Stimulated activated CD8-positive, alpha-beta memory T cell treated with anti-CD3 and anti-CD28 coated beads, Interleukin-4, amount 100 ng/mL, for 1 hour (primary cell): ENCODE measurements around the gene FOXN3.

Experiments used
- DNase-seq, 2 donors: peaks; one replicate each; pipeline ENCODE4 v3.0.0-alpha.2; 2020; ENCODE audit warnings: low read depth in 2 of 2, low spot score in 1 of 2

Gene FOXN3

DNA sequence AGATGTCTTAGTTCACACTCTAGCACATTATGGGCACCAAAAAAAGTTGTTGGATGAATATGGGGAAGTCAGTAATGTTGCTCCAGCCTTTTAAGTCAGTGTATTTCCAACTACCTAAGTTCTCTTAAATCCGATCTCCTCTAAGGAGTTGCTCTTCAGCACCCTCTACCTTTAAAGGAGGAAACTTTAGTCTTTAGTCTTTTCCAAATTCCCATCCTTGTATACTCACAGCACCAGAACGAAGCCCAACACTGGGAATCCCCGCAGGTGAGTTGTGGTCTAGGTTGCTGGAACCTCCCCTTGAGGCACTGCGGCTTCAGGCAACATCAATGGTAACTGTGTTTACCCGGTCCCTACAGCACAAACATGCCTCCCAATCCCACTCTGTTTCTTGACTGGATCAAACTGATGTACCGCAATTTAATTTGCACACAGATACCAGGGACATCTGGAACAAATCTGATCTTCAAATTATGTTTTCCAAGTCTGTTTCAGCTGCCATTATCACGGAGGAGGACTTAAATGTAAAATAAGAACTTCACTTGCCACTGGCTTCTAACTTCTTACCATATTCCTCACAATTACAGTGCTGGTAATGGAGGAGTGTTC lies 179.0 kb downstream of the FOXN3 start:
- no peak for DNase-seq

- no peak for DNase-seq
These were observed 180.2 kb downstream of the FOXN3 start for GRCh38 chr14:89236851-89237250.

DNA sequence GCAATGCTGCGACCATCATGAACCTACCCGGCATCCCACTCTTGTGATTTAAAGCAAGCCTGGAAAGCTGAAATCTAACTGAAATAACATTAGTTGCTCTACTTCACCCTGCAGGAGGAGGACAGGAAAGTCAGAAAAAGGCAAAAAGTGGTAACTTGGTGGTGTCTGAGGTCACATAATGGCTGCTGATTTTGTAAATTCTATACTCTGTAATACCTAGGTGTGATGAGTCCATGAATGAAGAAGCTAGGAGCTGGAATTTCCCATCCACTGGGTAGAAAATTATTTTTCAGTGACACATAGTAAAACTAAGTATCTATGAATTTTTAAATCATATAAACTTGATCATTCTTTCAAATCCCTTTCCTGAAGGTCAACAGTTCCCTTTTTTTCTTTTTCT lies 183.8 kb downstream of the FOXN3 start:
- DNase-seq, result no peak

GRCh38 chr14:89232265-89233070 lies 184.6 kb downstream of the FOXN3 start:
- no peak for DNase-seq

GRCh38 chr14:89231426-89232113 lies 185.5 kb downstream of the FOXN3 start:
- no peak for DNase-seq

- DNase-seq, result no peak
These were observed 188.0 kb downstream of the FOXN3 start for GRCh38 chr14:89228921-89229639.

DNA sequence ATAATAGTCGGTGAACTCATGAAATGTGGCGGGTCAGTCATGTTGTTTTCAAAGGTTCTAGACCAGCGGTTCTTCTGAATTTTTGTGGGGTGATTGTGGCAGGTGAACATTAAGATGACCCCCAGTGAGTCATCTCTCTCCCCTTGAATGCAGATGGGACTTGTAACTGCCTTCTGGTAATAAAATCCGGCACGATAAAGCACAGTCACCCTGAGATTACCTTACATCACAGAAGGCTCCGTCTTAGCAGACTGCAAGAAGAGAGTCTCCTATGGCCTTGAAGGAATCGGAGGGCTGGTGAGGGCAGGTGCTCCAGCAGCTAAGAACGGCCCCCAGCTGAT lies 189.6 kb downstream of the FOXN3 start:
- no peak for DNase-seq

GRCh38 chr14:89226801-89227495 lies 190.1 kb downstream of the FOXN3 start:
- DNase-seq, result no peak

DNA sequence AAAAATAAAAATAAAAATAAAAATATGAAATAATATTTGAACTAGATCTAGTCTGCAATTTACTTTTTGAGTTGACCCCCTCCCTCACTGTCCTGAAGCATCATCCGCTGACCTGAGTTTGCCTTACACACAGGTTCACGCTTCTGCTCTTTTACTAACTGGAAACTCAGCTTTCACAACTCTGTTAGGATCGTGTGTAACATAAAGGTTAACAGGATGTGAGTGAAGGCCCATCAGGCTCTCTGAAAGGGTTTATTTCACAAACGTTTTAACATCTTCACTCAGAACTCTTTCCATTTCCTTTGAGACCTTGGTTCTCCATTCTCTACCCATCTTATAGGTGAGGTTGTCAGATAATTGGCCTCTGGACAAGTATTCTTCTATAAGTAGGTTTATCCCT lies 191.4 kb downstream of the FOXN3 start:
- DNase-seq, result no peak

DNA sequence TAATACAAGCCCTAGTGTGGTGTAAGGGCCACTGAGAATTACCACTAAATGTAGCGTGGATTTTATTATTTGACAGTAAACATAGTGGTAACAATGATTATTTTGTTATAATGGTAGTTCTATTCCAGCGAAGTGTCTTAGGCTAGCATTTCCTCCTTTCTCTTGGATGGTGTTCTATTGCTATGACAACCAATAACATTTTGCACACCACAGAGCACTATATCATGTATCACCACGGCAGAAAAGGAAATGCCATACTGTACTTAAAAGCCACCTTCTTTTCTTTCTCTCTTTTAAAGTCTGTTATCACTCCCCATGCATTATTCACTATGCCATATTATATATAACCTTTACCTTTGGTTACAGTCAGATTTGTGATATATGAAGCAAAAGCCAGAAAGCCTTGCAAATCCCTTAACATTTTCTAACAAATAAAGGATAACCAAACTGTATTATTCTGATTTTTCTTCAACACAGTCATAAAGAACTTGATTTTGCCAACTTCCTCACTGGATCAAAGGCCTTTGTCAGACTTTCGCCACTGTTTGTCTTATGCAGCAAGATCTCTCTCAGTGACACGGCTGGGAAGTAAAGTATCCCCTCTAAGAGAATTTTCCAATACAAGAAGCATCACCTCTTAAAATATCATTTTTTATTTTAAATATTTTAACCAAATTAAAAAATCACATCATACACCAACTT lies 195.8 kb downstream of the FOXN3 start:
- no peak for DNase-seq

GRCh38 chr14:89219051-89219450 lies 198.0 kb downstream of the FOXN3 start:
- no peak for DNase-seq

GRCh38 chr14:89217891-89218290 lies 199.1 kb downstream of the FOXN3 start:
- DNase-seq, result no peak

DNA sequence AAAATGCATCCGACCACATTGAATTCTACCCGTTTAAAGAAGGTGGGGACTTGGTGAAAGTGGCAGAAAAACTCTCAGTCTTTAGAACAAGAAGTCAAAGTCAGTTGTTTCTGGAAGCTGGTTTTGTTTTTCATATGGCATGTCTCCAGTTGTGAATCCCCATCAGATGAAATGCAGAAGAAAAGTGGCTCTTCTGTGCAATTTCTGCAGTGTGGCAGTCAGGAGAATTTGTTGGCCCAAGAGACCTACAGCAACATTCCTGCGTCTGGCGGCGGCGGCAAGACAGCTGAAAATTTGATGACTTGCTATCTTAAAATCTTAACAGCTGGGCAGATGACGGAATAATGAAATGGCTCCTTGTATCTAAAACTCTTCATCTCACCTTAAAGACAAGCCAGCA lies 201.5 kb downstream of the FOXN3 start:
- DNase-seq, result no peak

DNA sequence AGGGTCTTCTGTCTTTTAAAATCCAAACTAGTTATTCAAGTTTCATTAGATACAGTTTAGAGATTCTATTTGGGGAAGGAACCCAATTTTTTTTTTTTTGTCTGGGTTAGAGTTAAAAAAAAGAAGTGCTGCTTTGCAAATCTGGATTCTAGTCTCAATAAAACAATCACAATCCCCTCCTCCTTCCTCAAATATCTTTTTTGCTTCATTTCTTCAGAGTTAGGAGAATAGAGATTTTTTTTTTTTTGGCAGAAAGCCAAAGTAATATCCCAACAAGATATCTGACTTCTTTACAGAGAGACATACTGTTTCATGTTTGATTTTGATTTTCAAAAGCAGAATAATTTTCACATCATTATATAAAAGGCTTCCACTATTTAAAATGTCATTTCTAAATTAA lies 201.9 kb downstream of the FOXN3 start:
- no peak for DNase-seq

- no peak for DNase-seq
These were observed 202.6 kb downstream of the FOXN3 start for GRCh38 chr14:89214221-89214965.

GRCh38 chr14:89212386-89213235 lies 204.4 kb downstream of the FOXN3 start:
- no peak for DNase-seq

- DNase-seq, result no peak
These were observed 207.5 kb downstream of the FOXN3 start for GRCh38 chr14:89209558-89209957.

DNA sequence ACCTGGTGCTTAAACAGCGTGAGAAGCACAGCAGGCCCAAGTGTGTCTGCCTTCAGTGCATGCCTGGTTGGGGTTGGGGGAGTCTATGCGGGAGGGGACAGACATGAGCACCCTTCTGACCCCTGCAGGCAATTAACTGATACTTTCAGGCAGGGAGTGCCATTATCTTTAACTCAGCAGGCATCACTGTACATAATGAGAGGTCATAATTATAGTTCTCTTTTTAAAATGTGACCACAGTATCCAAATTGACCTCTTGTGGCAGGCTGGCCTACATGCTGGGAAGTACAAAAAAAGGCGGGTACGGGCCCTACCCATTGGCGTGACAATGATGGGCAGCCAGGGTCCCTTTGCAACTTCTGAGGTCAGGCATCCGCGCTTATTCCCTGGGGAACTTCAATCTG lies 209.1 kb downstream of the FOXN3 start:
- DNase-seq, result no peak
